AG20443 (cell line): ENCODE results near the gene LNX2.

Experiments used
- DNase-seq: peaks from one replicate; pipeline ENCODE4 v3.0.0; 2012; ENCODE audit warnings: low spot score, mixed read lengths

Gene LNX2

DNA sequence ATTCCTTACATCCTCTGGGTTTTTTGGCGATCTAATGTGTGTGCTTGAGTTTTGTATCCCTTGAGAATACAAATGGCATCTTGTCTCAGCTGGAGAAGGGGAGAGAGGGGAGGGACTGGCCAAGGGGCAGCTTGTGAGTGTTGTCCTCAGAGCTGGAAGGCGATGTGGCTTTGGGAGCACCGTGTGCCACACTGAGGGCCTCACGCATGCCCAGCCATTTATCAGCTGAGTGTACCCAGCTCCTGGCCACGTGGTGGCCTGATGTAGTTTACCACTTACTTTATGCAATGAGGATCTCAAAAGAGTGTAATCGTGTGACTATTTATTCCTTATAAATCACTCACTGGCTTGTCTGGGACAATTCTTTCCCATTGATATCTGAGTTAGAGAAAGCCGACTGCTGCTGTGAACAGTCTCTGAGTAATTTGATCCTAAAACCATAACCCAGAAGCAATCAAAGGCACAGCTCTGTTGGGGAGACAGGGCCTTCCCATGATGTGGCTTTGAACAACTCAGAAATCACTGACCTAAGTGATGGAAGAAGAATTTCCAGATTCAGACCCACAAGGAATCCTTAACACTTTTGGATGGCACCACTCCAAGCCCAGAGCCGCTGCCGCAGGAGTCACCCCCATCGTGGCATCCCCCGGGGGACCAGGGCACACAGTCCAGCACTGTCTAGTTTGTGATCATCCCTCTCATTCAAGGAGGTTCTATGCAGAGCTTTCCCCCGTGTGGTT, 116.0 kb downstream of the LNX2 start:
- no peak for DNase-seq

DNA sequence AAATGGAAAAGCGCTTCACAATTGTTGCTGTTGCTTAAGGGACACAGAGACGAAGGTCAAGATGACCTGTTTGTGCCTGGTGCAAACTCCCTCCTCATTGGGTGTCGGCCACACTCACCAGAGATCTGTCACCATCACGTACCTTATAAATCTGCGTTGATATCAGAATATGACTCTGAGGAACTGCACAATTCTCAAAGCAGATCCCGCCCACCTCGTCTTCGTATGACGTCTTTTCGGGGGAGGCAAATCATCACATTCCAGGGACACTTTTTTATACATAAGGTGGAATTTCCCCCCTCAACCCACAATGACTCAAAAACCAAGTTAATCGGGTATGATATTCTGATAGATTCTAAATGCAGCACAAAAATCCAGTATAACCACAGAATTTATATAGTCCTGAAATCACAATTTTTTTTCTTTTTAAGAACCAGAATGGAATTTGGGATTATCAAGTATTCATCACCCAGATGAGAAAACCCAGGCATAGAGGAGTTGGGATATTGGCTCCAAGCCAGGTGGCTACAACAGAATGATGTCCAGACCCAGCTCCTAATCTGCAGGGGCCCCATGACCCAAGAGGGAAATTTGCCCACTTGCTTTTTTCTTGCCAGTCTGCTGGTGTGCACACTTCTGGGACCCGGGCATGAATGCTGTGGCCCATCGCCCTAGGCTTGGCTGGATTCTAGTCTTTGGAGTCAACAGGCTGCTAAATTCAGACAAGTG, 119.4 kb downstream of the LNX2 start:
- DNase-seq: no peak

DNA sequence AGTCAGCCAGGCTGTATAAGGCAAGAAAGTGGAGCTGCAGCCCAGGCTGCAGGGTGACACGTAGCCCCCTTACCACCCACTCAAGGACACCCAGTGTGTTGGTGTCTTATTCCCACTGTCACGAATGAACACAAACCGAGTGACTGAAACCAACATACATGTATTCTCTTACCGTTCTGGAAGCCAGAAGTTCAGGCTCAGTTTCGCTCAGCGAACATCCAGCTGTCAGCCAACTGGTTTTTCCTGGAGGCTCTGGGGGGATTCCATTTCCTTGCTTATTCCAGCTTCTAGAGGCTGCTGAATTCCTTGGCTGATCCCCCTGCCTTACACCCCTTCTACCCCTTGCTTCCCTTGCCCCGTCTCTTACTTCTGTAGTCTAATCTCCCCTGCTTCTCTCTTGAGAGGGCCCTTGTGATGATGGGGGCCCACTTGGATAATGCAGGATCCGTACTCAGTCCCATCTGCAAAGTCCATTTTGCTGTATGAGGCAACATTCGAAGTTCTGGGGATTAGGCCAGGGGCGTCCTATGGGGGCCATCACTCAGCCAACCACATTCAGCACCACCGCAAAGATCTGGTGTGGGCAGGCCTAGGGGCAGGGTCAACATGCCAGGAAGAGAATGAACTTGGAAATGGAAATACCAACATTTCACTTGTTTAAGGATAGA, 122.6 kb downstream of the LNX2 start:
- DNase-seq: no peak

DNA sequence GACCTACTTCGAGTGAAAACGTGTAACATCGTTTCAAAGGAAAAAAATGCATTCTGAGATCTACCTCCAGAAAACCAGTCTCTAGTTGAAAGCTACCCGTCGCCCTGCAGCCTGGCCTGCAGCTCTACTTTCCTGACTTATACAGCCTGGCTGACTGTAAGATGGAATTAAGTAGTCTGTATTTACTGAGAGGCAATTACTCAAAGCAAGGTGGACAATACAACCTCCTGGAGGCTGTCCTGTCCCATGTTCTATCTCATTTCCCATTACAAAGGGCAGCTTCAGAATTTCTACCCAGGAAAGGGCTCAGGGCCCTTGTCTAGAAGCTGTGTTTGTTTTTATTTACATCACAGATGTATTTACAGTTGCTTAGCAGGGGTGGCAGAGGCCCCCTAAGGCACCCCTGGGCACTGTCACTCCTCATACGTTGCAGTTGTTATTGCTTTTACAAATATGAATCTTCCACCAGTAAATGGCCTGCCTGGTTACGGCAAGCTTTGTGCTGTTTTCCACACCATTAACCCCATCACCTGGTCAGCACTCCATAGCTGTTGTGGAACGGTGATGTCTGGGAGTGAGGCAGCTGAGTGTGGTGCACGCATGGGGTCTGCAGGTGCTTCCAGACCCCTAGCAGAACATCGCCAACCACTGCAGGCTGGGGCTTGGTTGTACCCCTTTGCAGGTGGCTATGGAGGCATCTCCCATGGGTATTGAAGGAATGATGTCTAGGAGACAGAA, 123.6 kb downstream of the LNX2 start:
- DNase-seq: no peak

DNA sequence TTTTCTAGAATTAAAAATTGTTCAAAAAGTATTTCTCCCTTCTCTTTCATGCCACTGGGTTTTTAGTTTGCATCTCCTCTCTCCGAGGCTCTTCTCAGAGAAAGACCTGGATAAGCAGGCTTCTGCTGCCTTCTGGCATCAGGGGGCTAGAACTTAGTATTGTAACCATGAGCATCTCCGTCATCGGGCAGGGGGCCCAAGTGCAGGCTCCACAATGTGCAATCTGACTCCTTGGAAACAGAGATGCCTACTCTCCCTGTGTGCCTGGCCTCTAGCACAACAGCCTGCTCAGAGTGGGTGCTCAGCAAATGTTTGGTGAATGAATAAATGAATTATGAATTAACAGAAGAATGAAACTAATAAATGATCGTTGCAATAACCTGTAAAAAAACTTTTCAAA, 124.3 kb downstream of the LNX2 start:
- DNase-seq: no peak
